Measurements from ENCODE around the gene KAZN.
"Not testable (repeated sequence)": the region's sequence is repeated elsewhere in the genome, so short reads cannot be mapped to it uniquely, and the experiment has no call there.

KAZN gene

DNA sequence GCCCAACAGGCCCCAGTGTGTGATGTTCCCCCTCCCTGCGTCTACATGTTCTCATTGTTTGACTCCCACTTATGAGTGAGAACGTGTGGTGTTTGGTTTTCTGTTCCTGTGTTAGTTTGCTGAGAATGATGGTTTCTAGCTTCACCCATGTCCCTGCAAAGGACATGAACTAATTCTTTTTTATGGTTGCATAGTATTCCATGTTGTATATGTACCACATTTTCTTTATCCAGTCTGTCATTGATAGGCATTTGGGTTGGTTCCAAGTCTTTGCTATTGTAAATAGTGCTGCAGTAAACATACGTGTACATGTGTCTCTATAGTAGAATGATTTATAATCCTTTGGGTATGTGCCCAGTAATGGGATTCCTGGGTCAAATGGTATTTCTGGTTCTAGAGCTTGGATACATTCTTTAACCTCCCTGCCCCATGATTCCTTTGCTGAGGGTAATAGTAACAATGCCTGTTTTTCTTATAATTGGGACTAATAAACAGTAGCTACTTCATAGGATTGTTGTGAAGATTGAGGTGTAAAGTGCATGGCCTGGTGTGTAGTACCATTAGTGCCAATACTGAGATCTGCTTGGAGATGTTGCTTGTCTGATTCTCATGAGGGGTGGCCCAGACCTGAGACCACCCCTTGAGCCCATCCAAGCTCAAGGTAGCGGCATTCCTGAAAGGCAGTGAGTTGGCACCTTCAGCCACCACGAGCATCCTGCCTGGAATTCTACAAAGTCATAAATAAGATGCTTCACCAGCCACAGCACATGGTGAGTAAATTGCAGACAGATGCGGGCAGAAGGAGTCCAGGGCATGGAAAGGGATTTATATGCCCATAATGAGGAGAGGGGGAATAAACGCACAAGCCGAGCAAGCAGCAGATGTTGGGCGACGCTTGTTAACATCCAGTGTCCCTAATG, 365.6 kb downstream of the KAZN start:
- DNase-seq: not testable (repeated sequence)

DNA sequence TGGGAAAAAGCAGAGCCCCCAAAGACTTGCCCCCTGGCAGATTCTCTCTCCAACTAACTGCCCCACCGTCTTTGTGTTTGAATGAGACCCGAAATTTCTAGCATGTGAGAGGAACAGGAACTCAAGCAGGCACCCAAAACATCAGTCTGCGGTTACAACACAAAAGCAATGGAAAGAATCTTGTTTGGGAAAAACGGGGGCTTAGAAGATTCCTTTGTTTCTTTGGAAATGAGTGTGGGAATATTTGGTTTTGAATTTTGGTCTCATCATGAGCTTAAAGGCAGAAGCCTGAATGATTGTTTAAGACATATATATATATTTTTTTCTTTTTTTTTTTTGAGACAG, 366.2 kb downstream of the KAZN start:
- DNase-seq: no peak

DNA sequence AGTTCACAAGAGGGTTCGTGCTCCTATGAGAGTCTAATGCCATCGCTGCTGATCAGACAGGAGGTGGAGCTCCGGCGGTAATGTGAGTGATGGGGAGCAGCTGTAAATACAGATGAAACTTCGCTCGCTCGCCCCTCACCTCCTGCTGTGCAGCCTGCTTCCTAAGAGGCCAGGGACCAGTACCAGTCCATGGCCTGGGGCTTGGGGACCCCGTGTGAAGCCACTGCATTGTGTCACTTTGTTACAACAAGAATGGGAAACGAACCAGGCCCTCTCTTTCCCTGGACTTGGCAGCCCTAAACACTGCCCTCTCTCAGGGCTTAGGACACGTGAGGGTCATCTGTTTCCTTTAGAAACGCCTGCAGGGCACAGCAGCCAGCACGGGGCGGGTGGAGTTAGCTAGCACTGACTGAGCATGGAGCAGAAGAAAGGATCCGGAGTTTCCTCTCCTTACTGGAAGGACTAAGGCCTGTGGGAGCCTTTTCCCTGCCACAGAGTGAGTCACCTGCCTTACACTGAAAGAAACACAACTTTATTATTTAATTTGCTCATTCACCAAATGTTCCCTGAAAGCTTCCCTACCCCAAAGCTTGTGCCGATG, 369.9 kb downstream of the KAZN start:
- no peak for DNase-seq

DNA sequence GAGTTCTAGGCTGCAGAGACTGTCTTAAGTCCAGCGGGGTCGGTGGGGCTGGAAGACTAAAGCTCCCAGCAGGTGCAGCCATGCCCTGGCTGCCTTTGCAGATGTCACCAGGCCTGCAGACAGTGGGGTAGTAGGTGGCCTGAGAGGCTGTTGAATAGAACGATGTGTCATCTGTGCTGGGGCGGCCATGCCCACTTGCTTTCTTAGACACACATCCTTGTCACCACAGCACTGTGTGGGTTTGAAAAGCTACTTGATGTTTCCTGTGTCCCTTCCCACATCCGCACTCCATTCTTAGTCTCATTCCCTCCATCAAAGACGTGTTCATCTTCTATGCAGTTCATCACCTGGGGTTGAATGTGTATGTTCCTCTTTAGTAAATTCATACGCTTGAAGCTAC, 370.5 kb downstream of the KAZN start:
- peak; percentile 4 for DNase-seq

DNA sequence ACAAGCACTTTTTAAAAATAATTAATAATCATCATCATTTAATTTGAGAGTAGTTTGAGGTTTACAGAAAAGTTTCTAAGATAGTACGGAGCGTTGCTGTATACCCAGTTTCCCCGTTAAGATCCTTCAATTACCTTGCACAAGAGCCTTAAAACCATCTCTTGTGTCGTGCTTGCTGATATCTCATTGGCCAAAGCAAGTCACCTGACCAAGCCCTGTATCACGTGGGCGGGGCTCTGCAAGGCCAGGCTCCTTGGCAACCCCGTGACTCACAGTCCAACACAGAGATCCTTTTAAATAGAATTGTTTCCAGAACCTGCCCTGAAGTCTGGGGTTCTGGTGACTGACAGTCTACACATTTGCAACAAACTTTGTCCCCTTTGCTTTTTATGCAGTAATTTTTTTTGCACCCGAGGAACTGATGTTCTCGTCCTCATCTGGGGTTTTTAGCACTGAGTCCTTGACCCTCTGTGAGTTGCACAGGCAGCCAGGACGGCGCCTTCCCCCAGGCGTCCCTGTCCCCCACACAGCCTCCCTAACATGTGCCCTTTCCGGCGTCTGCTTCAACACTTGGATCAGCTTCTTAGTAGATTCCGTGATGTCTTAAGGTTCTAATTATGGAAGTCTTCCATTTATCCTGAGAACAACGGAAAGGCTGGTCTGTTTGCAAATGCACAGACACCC, 371.8 kb downstream of the KAZN start:
- DNase-seq: no peak

DNA sequence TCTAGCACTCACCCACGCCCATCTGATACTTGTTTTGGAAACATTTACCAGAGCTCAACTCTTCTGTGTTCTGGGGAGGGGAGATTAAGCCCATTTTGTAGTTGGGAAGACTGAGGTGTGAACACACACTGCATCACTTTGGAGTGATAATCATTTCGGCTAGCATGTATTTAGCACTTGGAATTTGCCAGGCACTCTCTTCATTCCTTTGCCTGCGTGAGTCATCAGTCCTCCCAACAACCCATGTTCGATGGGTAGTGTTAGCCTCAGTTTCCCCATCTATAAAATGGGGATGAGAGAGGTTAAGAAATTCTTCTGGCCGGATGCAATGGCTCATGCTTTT, 372.3 kb downstream of the KAZN start:
- no peak for DNase-seq

DNA sequence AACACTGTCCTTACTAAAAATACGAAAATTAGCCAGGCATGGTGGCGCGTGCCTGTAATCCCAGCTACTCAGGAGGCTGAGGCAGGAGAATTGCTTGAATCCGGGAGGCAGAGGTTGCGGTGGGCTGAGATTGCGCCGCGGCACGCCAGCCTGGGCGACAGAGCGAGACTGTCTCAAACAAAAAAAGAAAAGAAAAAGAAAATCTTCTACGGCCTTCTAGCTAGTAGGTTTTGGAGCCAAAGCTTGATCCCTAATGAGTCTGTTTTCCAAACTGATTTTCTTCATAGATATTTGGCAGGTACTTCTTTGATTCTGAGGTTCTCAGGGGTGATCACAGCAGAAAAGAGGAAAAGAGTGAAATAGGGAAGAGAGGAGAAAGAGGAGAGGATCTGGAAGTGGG, 372.7 kb downstream of the KAZN start:
- DNase-seq: no peak

DNA sequence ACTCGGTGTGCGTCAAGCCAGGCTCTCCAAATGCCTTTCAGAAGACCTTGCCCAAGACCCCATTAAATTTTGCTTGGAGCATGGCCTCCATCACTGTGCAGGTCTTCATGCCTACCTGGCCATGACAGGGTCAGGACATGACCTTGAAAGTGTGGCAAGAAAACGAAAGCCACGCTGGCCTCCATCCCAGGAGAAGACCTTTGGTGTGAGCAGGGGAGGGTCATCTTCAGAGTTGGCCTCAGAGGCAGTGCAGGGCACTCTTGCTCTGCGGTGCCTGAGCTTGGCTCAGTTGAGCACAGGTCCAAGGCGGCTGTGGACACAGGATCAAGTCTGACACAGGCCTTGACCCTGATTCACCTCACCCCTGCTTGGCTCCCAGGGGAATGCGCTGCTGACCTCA, 373.6 kb downstream of the KAZN start:
- no peak for DNase-seq

DNA sequence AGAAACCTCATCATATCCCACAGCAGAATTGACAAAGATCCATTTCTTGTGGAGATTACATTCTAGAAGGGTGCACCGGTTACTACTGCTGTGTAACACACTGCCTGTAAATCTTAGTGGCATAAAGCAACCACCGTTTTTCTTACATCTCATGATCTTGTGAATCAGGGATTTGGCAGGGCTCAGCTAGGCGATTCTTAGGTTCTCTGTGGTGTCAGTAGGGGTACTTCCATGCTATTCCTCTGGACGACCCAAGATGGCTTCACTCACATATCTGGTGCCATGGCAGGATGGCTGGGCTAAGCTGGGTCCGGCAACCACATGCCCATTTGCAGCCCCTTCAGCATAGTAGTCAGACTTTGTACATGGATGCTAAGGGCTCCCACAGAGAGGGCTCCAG, 375.3 kb downstream of the KAZN start:
- DNase-seq: no peak

DNA sequence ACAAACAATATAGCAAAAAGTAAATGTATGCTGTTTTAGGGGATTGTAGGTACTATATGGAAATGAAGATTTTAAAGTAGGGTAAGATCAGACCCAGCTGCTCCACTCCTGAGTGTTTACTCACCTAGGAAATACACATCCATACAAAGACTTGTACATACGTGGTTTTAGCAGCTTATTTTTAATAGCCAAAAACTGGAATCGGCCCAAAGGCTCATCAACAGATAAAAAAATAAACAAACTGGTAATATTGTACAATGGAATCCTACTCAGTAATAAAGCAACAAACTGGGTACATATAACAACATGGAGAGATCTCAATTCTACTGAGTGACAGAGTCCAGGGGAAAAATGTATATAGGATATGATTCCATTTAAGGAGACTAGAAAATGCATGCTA, 375.9 kb downstream of the KAZN start:
- DNase-seq: no peak

DNA sequence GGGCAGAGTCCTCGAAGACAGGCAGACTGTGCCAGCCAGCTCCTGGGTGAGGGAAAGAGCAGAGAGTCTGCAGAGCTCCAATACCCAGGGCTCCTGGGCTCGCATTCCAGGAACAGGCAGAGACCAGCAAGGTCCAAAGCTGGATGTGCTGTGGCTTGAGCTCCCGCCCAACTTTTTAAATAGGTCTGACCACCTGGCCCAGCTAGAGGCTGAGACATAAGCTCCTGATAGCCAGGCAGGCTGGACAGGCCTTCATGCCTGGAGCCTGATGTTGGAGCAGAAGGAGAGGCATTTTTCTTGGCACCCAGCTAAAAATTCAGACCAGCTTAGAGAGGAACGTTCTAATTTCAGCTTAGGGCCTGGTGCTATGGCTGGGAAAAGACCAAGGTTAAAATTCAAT, 376.6 kb downstream of the KAZN start:
- no peak for DNase-seq

DNA sequence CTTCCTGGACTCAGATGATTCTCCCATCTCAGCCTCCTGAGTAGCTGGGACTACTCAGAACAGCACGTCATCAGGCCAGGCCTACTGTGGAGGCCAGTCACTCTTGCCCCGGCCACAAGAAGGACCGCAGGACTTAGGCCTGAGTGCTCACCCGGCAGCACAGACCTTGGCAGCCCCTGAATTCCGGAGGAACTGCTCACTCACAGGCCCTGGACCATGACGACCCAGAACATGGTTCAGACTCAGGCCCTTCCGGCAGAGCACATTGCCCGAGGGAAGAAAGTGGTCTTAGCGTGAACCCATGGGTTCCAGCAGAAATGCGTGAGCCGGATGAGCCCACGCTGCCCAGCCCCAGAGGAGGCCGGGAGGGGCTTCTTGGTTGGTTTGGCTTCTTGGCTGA, 377.8 kb downstream of the KAZN start:
- DNase-seq: no peak

DNA sequence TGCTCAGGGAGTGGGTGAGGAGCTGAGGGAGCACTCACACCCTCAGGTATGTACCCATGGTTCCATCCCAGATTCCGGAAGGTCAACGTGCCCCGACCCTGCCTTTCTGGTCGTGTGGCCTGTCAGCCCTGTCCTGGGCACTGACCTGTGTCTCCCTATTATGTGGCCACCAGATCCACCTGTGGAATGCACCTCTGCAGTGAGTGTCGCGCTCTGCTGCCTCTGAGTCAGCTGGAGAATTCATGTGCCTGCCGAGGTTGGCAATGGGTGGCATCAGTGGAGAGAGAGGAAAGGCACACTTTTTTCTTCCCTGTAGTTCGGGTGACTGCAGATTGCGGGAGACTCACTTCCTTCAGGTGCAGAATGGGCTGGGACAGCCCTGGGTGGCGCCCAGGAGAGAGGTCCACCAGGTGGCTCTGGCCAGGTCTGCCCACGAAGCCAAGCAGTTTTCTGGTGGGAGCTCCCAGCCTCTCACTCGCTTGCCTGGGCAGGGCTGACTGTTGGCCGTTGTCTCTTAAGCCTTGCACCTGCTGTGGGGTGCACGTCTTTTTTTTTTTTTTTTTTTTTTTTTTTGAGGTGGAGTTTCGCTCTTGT, 378.9 kb downstream of the KAZN start:
- DNase-seq: no peak

DNA sequence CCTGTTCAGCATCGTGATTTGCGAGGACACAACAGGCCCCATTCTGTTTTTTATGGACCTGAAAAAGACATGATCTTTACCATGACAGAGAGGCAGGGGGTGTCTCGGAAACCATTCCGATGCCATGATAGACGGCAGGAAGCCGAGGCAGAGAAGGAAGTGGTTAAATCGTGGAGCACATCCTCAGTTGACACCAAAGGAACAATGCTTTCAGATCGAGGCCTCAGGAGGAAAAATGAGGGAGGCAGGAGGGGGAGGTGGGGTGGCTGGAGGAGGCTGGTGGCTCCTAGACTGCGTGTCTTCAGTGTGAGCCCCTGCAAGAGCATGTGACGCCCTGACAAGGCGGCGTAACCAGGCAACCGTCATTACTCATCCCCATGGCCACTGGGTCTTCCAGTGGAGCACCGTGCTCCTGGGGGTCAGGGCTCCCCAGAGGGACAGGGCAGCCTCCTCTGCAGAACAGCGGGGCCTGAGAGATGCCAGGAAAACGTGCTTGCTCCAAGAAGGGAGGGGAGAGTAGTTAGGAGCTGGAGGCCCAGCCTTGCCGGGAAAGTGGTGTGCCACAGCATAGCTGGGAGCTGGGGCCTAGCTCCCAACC, 382.2 kb downstream of the KAZN start:
- no peak for DNase-seq

DNA sequence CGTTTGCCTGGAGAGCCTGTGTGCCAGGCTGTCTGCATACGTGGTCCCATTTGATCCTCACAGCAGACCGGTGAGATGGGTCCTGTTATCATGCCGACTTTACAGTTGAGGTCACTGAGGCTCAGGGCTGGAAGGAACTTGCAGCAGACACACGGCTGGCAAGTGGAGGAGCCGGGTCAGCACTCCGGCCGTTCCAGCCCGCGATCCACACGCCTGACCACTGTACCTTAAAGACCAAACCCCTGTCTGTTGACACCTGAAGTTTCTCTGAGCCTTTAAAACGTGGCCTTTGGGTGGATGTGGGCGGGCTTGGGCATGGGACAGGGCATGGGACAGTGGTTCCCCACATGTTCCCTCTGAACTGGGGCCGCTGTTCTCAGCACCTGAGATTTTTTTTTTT, 383.5 kb downstream of the KAZN start:
- DNase-seq: no peak

DNA sequence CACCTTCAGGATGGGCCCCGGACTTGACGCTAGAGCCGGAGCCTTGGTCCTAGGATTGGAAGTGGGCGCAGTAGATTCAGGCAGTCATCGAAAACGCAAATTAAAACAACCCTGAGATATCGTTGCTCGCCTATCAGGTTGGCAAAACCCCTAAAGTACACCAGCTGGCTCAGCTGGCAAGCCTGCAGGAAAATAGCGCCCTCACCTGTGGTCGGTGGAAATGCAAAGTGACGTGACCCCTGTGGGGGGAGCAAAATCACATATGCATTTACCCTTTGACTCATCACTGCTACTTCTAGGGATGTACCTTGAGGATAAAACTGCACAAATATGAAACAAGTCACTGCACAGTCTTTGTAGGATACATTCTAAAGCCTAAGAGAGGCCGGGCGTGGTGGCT, 384.8 kb downstream of the KAZN start:
- DNase-seq: no peak

DNA sequence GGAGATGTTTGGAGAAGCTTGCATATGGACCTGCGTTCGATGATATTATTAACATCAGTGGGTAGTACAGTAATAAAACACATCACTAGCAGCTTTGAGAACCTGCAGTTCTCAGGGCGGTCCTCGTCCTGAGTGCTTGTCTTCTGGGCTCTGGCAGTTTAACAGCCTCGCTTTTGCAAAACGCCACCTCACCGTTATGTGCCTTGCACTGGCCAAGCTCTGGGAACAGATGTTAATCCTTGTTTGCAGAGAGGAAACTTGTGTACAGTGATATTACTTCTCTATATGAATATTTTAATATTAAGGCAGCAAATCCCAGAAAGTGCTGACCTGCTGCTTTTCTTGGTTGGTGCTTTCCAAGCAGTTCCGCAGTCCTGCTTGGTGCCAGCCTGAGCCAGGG, 387.7 kb downstream of the KAZN start:
- DNase-seq: no peak

DNA sequence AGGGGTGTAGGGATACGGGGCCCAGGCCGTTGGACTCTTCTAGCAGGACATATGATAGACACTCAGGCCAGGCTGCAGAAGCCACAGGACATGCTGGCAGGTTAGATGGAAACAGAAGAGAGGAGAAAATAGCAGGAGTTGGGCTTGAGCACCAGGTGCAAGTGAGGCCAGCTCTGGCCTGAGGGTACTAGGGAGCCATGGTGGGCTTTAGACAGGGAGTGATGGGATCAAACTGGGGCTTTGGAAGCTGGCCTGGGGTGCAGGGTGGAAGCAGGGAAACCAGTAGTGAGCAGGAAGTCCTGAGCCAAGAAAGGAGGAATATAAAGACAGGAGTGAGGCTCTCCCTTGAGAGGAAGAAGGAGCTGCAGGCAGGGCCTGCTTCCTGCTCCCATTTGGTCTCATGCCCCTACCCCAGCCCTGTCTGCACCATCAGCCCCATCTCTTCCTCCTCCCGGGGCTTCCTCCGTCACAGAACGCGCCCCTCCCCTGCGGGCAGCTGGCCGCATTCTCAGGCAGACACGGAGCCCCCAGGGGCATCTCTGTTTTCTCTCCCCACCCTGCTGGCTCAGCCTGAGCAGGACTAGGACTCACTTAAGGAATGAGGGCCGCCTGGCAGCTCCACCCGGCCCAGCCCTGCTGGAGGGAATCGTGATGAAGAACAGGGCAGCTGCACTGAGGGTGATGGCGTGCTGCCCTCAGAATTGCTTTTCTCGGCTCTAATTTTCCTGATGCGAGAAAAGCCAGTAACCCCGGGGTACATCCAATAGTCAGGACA, 389.5 kb downstream of the KAZN start:
- no peak for DNase-seq

DNA sequence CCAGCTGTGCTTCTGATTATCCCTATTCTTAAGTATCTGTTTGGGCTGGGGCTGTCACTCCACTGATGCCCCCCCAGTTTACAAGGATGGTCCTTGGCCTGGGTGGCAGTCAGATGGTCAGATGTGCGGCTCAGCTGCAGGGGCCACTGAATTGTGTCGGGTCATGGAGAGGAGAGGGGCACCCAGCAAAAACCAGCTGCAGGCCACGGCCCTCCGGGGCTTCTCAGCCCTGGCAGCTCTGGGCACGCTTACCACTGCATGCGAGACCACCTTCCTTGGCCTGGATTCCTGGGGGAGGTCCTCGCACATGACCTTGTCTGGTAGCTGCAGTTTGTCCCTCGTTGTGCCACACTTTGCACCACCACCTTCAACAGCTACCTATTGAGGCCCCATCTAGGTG, 390.2 kb downstream of the KAZN start:
- DNase-seq: no peak

DNA sequence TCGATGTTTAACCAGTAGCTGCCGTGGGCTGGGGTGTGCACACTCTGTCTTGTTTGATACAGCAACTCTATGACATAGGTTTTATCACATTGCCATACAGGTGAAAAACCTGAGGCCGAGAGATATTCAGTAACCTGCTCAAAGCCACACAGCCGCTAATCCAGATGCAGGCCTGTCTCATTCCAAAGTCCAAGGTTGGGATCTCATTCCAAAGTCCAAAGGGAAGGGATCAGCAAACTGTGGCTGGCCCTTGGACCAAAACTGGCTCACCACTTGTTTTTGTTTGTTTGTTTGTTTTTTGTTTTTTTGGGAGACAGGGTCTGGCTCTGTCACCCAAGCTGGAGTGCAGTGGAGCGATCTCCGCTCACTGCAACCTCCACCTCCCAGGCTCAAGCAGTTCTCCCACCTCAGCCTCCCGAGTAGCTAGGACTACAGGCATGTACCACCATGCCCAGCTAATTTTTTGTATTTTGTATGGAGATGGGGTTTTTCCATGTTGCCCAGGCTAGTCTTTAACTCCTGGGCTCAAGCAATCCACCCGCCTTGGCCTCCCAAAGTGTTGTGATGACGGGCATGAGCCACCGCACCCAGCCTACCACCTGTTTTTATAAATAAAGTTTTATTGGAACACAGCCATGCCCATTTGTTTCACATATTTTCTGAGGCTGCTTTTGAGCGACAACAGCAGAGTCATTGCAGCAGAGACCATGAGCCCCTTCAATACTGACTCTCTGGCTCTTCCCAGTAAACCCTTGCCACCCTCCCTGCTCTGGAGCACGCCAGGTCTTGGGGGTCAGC, 391.6 kb downstream of the KAZN start:
- DNase-seq: no peak

DNA sequence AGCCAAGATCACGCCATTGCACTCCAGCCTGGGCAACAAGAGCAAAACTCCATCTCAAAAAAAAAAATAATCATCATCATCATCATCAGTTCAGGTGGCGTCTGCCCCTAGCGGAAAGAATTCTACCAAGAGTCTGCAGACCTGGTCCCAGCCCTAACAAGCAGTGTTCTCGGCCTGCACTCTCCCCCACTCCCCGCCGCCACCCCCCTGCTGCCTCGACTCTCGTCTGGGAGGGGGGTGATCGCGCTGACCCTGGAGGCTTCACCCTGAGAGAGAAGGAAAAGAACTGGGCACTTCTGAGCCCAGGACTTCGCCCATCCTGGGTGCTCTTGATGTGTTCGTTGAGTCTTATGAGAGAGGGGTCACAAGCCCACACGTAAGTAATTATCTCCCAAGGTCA, 394.9 kb downstream of the KAZN start:
- DNase-seq: no peak

DNA sequence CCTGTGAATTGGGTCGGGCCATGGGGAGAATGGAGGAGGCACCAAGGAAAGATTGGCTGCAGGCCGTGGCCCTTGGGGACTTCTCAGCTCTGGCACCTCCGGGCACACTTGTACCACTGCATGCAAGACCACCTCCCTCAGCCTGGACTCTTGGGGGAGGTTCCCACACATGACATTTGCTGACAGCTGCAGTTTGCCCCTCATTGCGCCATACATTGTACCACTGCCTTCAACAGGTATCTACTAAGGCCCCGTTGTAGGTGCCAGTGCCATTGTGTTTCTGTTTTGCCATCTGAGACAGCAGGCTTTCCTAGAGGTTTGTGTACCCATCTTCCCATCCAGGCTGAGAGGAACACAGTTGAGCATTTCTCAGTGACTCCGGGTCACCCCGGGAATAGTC, 395.7 kb downstream of the KAZN start:
- DNase-seq: no peak

Data from CD4-positive, alpha-beta T cell treated with Interleukin-10 for 1 hour (primary cell).